Endothelial cell of hepatic sinusoid (primary cell): Measurements from ENCODE around the gene DUOX1.

Experiments
- in situ Hi-C: cut with HindIII; loops from 2 replicates; pipeline ENCODE4 v1.10.0; 2017; ENCODE audit warnings: low sequenced_read_pairs

The DUOX1 gene

GRCh38 chr15:45185903-45186770, 56.3 kb downstream of the DUOX1 start:
- in situ Hi-C loops = no loop called here

DNA sequence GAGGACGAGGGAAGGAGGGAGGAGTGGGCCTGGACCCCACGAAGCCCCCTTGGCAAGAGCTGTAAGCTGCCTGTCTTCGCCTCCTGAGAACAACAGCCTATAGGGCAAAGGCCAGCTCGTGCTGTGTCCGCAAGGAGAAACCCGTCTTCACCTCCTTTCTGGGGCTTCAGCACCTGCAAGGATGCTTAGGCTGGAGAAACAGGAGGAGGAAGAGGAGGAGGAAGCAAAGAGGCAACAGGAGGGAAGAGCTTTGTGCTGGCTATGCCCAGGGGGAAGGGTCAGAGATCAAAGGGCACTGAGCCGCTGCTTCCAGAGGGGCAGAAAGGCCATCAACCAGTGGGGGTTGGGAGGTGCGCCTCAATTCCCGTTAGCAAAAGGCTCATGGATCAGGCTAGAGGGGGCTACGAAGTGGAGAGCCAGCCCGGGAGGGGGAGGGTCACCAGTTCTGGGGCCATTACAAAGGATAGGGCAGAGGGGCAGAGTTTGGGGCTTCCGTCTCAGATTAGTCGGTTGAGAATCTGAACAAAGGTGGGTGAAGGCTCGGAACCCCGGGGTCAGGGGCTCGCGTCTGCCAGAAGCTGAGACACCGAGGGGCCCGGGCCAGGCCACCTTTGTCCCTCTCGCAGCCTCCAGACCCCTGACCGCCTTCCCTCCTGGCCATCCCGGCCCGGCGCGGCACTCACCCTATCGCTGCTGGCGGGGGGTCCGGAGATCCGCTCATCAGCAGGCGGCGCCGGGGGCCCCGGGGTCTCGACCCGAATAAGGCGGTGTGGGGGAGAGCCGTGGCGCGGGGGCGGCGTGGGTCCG, 57.2 kb downstream of the DUOX1 start:
- in situ Hi-C loops = no loop called here

GRCh38 chr15:45187578-45187893, 57.7 kb downstream of the DUOX1 start:
- in situ Hi-C loops = no loop called here

GRCh38 chr15:45187894-45188830, 58.4 kb downstream of the DUOX1 start, which contains the start of gene SHF:
TSS of gene SHF (minus strand) at chr15:45187966. CDS start at chr15:45187951, 15 bp downstream.
- in situ Hi-C loops = no loop called here

DNA sequence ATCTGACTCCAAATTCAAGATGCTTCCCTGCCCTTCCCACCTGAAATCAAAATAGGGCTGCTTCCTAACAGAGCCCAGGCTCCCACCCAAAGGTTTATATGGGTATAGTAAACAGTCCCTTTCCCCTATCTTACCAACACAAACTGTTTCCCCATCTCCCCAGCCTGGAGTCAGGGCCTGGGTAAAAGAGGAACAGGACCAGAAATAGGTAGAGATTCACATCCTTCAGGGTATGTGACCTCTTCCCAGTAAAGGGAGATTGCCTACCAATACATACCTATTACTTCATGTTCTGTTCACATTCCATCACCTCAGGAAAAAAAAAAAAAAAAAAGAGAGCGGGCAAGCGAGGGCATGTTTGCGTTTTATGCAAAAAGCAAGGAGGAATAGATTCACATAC, 67.7 kb downstream of the DUOX1 start:
- in situ Hi-C loops = no loop called here

DNA sequence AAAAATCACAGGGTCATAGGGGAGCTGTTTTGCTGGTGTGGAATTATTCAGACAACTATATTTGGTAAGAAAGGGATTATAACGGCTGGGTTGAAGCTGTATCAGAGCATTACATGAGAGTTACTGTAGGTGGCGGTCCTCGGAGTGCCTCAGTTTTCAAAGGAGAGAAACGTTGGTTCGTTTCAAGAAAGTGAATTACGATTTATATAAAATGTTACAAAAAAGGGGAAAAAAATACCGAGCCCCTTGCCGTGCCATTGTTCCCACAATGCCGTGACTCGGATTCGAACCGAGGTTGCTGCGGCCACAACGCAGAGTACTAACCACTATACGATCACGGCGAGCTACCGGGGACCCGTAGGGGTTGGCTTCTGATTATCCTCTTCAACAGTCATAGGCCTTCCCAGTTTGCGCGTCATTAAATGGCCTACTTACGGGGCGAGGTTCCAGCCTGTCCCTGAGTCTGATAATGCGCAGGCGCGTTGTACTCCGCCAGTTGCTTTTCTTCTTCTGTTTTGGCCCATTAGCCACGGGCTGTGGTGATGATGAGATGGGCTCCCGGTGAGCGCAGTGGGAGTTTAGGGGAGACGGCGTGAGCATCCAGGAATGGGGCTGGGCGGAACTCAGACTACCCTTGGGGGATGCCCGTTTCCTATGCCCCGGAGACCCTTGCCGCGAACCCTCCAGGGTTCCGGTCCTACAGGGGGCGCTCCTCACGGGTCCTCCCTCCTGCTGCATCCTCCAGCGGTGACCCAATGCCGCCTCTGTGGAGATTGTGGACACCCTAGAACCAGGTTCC, 68.7 kb downstream of the DUOX1 start:
- in situ Hi-C loops = no loop called here

DNA sequence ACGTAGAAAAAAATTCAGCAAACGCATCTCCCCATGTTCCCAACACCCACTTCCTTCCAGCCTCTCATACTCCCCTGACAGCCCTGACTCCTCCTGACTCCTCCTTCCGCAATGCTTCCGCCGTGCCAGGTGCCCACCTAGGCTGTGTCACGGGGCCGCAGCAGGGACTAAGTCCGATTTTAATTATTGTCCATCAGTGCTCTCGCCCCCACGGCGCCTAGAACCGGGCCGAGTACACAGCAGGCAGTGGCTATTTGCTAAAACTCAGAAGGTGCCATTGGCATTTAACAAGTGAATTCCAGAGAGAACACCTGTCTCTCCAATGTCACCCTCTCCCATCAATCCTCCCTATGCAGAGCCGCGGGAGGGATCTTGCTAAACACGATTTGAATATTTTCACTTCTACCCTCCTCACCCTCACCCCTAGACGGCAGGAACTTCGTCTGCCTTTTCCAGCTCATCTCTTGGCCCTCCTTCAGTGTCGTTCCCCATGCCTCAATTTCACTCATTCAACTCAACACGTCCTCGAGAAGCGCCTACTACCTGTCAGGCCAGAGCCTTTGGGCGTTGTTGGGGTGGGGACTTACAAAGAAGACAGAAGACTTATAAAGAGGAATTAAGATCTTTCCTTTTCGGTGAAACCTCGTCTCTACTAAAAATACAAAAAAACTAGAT, 69.5 kb downstream of the DUOX1 start:
- in situ Hi-C loops = no loop called here

GRCh38 chr15:45200001-45200798, 70.4 kb downstream of the DUOX1 start:
- in situ Hi-C loops = loop anchor here (5.0 kb wide), 2 partner anchors 38 to 212 kb away; no protein-coding TSS in a partner anchor

DNA sequence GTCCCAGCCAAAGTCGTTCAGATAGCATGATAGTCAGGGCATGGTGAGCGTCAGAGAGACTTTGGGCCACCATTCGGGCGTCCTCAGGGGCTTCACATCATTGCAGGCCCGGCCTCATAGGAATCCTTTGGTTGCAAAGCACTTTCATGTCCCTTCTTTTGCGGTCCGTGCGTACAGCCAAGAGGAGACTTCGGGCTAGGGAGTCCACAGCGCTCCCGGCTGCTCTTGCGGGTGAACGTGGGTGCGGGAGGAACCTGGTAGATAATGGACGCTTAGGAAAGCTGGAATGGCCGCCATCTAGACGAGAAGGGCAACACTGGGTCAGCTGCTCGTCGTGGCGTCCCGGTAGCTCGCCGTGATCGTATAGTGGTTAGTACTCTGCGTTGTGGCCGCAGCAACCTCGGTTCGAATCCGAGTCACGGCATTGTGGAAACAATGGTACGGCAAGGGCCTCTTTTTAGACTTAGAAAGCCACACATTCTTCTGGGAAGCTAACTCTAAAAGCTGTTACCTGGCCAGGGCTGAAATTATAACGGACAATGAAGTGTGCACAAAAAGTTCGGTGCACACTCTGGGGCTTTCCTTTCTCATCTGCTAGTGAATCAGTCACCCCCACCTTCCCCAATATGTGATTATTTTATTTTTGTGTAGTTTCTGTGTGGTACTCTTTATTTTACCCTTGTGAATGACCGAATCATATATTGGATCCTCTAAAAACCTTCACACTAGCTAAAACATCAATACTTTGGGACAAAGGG, 71.2 kb downstream of the DUOX1 start:
- in situ Hi-C loops = loop anchor here (5.0 kb wide), 2 partner anchors 39 to 211 kb away; no protein-coding TSS in a partner anchor

GRCh38 chr15:45201557-45201859, 71.7 kb downstream of the DUOX1 start:
- in situ Hi-C loops = loop anchor here (5.0 kb wide), 2 partner anchors 39 to 211 kb away; no protein-coding TSS in a partner anchor

DNA sequence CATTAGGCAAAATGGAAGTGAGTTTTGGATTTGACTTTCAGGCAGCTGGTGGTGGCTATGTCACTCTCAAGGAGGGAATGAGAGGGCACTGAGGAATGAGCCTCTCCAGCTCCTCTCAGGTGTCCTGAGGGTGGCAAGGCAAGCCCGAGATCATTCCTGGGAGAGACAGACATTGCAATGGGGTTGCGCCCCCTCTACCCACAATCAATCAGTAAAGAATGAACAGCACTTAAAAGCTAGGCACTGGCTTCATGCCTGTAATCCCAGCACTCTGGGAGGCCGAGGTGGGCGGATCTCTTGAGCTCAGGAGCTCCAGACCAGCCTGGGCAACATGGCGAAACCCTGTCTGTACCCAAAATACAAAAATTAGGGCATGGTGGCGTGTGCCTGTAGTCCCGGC, 72.1 kb downstream of the DUOX1 start:
- in situ Hi-C loops = loop anchor here (5.0 kb wide), 2 partner anchors 40 to 210 kb away; no protein-coding TSS in a partner anchor

- in situ Hi-C loops = loop anchor here (5.0 kb wide), 2 partner anchors 41 to 209 kb away; no protein-coding TSS in a partner anchor
Observed at GRCh38 chr15:45203182-45203581, 73.4 kb downstream of the DUOX1 start.

- in situ Hi-C loops = no loop called here
Observed at GRCh38 chr15:45205192-45205591, 75.4 kb downstream of the DUOX1 start.

- in situ Hi-C loops = no loop called here
Observed at GRCh38 chr15:45212493-45212892, 82.7 kb downstream of the DUOX1 start.
